Mucosa of descending colon (tissue), 3 donors: ENCODE measurements around the gene TRERF1. TPM values are rescaled to one million over a fixed set of nuclear protein-coding genes. Genes with fewer than 3 reads are reported as not detected.
"Not testable (repeated sequence)": the region's sequence is repeated elsewhere in the genome, so short reads cannot be mapped to it uniquely, and the experiment has no call there.

Experiments
- ATAC-seq: fragments of 200-7000 bp; cut with Tn5 transposase; one replicate; pipeline ENCODE4 v1.9.1; 2020; ENCODE audit warnings: mild to moderate bottlenecking, moderate library complexity
- DNase-seq, 3 donors: peaks; one replicate each; pipeline ENCODE4 v3.0.0-alpha.2; 2020
- H3K36me3 ChIP-seq: fragments of 200-600 bp; one replicate; pipeline ENCODE4 v1.8.0; 2021; ENCODE audit warnings: low read depth, mild to moderate bottlenecking
- H3K4me1 ChIP-seq: fragments of 200-600 bp; one replicate; pipeline ENCODE4 v1.8.0; 2021; ENCODE audit warnings: low read depth, mild to moderate bottlenecking
- H3K4me3 ChIP-seq: fragments of 200-600 bp; one replicate; pipeline ENCODE4 v1.8.0; 2021; ENCODE audit warnings: mild to moderate bottlenecking
- H3K9me3 ChIP-seq: fragments of 200-600 bp; one replicate; pipeline ENCODE4 v1.8.0; 2021; ENCODE audit warnings: mild to moderate bottlenecking
- intact Hi-C, 2 donors: fragments of 100-400 bp; cut with DNase I in 1 of 2; cut with micrococcal nuclease in 1 of 2; formaldehyde crosslinking; loops; one replicate each; pipeline versions ENCODE4 v1.11.0 to v1.11.1; 2022; cut with DNase I, micrococcal nuclease
- total RNA-seq, 3 donors: library from RNA; stranded (reverse); fragmentation: NEBNext Ultra II Directional in 2 of 3; extraction: Animal tissue kit (Norgen Biotek cat#: 25700) in 2 of 3; gene quantifications; one replicate each; pipeline versions ENCODE4 v1.2.1 to v1.2.4, GENCODE V29; 2021 to 2023
- TF ChIP-seq, protein P1 (sequence below): fragments of 200-600 bp; IDR thresholded peaks from one replicate; pipeline ENCODE4 v1.8.0; 2022; ENCODE audit warnings: antibody characterized with exemption, mild to moderate bottlenecking
- donor health status: DM: no; HTN: no; CAD: no; lungs with moderate emphysema.
- donor health status: DM: no; HTN: no; CAD: no.
- donor health status: DM: no; HTN: yes; CAD: no.

TRERF1 gene
- total RNA-seq, 3 donors from 2014 or later: 2.8 to 11.2 (median 3.8) TPM

DNA sequence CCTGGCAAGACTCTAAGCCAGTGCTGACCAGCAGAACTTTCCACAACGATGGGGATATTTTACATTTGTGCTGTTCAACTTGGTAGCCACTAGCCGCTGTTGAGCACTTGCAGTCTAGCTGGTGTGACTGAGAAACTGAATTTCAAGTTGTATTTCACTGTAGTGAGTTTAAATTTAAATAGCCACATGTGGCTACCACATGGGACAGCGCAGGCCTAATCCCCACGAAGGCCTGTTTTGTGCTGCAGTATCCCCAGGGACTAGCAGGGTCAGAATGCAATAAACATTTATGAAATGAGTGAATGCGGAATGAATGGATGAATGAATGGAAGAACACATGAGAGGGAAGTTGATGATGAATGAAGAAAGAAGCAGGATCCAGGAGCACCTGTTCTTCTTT is 115.8 kb downstream of the TRERF1 start:
- no peaks in the 10 kb centered on the region for H3K36me3 ChIP-seq
- no peaks in the 10 kb centered on the region for H3K4me1 ChIP-seq
- ATAC-seq (no peak), DNase-seq (no peak)
- TF ChIP-seq, protein P1, sequence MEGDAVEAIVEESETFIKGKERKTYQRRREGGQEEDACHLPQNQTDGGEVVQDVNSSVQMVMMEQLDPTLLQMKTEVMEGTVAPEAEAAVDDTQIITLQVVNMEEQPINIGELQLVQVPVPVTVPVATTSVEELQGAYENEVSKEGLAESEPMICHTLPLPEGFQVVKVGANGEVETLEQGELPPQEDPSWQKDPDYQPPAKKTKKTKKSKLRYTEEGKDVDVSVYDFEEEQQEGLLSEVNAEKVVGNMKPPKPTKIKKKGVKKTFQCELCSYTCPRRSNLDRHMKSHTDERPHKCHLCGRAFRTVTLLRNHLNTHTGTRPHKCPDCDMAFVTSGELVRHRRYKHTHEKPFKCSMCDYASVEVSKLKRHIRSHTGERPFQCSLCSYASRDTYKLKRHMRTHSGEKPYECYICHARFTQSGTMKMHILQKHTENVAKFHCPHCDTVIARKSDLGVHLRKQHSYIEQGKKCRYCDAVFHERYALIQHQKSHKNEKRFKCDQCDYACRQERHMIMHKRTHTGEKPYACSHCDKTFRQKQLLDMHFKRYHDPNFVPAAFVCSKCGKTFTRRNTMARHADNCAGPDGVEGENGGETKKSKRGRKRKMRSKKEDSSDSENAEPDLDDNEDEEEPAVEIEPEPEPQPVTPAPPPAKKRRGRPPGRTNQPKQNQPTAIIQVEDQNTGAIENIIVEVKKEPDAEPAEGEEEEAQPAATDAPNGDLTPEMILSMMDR: no peak
- intact Hi-C loops: no loop called here
- no peak overlapping the region for H3K4me3 ChIP-seq
- no peaks in the 10 kb centered on the region for H3K9me3 ChIP-seq

DNA sequence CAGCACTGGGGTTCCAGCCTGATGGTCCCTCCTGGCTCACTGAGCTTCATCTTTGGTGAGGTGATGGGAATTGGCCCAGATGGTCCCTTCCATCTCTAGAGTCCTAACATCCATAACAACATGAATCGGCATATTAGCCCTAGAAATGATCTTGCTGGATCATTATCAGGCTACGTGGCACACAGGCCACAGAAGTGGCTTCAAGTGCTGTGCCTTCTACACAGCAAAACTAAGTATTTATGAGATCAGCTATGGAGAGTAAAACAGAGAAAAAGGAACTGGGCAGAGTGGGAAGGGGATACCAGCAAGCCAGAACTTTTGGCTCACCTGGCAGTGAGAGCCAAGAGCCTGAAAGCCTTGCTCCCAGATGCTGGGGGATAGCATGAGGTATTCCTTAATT is 116.9 kb downstream of the TRERF1 start:
- TF ChIP-seq, protein P1: no peak
- Histone ChIP-seq H3K4me1 (no peaks in the 10 kb centered on the region), H3K4me3 (no peak overlapping the region), H3K9me3 (no peaks in the 10 kb centered on the region), H3K36me3 (no peaks in the 10 kb centered on the region)
- DNase-seq: no peak
- intact Hi-C loops: no loop called here
- no peak for ATAC-seq

DNA sequence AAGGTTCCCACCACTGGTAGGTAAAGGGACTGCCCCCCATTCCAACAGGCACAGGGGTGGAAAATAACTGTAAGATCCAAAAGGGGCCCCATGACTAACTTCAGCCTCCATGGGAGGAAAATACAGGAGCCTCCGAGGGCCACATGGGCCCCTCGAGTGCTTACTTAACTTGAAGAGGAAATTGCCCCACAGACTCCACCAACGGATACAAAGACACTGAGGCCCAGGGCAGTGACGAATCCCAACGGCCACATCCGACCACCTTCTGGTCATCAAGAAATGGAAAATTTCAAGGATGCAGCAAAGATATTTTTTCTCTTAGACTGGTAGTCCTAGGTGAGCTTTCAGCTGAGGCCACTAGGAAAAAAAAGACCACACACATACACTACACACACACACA is 118.1 kb downstream of the TRERF1 start:
- intact Hi-C loops: no loop called here
- Histone ChIP-seq H3K9me3 (no peaks in the 10 kb centered on the region), H3K4me3 (no peak overlapping the region), H3K36me3 (no peaks in the 10 kb centered on the region), H3K4me1 (no peaks in the 10 kb centered on the region)
- TF ChIP-seq, protein P1: no peak
- no peak for DNase-seq
- ATAC-seq: no peak

DNA sequence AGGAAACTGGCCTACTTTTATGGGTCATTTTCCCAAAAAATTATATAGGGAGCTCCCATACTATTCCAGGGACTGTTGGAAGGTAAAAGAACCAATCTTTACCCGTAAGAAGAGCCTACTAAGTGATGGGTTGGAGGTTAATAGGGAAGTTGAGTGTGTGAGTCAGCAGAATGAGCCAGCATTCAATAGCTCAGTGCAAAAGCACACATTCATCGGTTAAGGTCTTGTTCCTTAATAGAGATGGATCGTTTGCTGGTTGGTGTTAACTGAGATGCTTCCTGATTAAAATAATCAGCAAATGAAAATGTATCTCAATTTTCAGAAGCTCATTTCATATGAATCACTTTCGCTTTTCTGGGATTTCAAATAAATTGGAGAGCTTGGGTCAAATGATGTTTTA is 118.8 kb downstream of the TRERF1 start:
- DNase-seq (no peak), ATAC-seq (peak; percentile 34)
- Histone ChIP-seq H3K9me3 (no peaks in the 10 kb centered on the region), H3K4me1 (no peaks in the 10 kb centered on the region), H3K36me3 (no peaks in the 10 kb centered on the region), H3K4me3 (no peak overlapping the region)
- TF ChIP-seq, protein P1: no peak
- intact Hi-C loops: no loop called here

DNA sequence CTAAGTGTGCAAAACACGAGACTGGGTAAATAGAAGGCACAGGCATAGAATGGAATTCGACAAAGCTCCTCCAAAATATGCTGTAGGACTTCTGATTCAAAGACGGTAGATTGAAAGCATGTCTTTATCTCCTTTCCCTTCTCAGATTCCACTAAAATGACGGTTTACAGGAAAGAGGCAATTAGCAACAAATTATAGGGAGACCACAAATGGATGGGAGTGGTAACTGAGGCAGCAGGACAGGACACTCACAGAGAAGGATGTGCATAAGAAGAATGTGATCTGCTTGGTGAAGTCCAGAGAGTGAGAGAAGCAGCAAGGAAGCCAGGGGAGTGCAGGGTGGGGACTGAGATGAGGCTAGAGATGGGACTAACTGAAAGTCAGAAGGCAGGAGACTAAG is 120.7 kb downstream of the TRERF1 start:
- TF ChIP-seq, protein P1: no peak
- no peaks in the 10 kb centered on the region for H3K4me1 ChIP-seq
- H3K4me3 ChIP-seq: no peak overlapping the region
- H3K36me3 ChIP-seq: no peaks in the 10 kb centered on the region
- no peaks in the 10 kb centered on the region for H3K9me3 ChIP-seq
- ATAC-seq (no peak), DNase-seq (no peak)
- intact Hi-C loops: no loop called here

DNA sequence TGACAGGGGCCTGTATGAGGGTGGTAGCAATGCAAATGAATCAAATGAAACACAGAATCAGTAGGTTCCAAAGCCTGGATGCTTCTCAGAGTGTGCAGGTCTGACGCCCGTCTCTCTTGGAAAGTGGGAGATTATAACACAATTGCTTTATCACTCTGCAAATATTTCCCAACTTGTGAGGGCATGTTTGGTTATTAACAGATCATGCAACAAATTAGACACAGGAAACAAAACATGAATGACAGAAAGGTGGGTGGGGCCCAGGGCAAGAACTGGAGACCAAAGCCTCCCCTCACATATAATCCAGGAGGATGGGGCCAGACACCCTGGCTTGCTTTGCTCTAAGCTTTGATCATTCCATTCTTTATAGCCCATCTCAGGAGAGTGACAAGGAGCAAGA is 125.5 kb downstream of the TRERF1 start:
- no peak for DNase-seq
- no peak for ATAC-seq
- no peaks in the 10 kb centered on the region for H3K4me1 ChIP-seq
- no peaks in the 10 kb centered on the region for H3K9me3 ChIP-seq
- intact Hi-C loops: no loop called here
- no peak overlapping the region for H3K4me3 ChIP-seq
- no peaks in the 10 kb centered on the region for H3K36me3 ChIP-seq
- TF ChIP-seq, protein P1: no peak

DNA sequence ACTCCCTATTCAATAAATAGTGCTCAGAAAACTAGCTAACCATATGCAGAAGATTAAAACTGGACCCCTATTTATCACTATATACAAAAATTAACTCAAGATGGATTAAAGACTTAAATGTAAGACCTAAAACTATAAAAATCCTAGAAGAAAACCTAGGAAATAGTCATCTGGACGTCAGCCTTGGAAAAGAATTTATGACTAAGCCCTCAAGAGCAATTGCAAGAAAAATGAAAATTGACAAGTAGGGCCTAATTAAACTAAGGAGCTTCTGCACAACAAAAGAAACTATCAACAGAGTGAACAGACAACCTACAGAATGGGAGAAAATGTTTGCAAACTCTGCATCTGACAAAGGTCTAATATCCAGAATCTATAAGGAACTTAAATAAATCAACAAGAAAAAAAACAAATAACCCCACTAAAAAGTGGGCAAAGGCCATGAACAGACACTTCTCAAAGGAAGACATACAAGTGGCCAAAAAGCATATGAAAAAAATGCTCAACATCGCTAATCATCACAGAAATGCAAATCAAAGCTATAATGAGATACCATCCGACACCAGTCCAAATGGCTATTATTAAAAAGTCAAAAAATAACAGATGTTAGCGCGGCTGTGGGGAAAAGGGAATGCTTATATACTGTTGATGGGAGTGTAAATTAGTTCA is 126.9 kb downstream of the TRERF1 start:
- DNase-seq, intact Hi-C loops, ATAC-seq: not testable (repeated sequence)

More for the DNA sequence above, 126.9 kb downstream of the TRERF1 start:
- not testable (repeated sequence) for H3K4me1 ChIP-seq, H3K9me3 ChIP-seq, H3K36me3 ChIP-seq, H3K4me3 ChIP-seq
